Skeletal muscle cell (primary cell): ENCODE results near the gene TSPAN18.

ENCODE experiments used
- DNase-seq: peaks from one replicate; pipeline ENCODE4 v3.0.0-alpha.2; 2010; ENCODE audit warnings: low read depth
- H3K4me3 ChIP-seq: 2 replicates; pipeline ENCODE4 v1.5.1; 2011; ENCODE audit warnings: low read depth, mild to moderate bottlenecking, control low read depth, low read length, moderate library complexity

The TSPAN18 gene

GRCh38 chr11:44709281-44709562 is 17.5 kb upstream of the TSPAN18 start:
- H3K4me3 ChIP-seq = no peak overlapping the region
- DNase-seq = no peak

GRCh38 chr11:44709966-44710365 is 16.8 kb upstream of the TSPAN18 start:
- no peak overlapping the region for H3K4me3 ChIP-seq
- peak; percentile 12 for DNase-seq

GRCh38 chr11:44711113-44711786 is 15.5 kb upstream of the TSPAN18 start:
- no peak overlapping the region for H3K4me3 ChIP-seq
- DNase-seq = no peak

GRCh38 chr11:44711787-44712608 is 14.8 kb upstream of the TSPAN18 start:
- no peak overlapping the region for H3K4me3 ChIP-seq
- DNase-seq = no peak

GRCh38 chr11:44713022-44713421 is 13.7 kb upstream of the TSPAN18 start:
- no peak overlapping the region for H3K4me3 ChIP-seq
- no peak for DNase-seq

GRCh38 chr11:44716256-44716655 is 10.5 kb upstream of the TSPAN18 start:
- no peak for DNase-seq
- H3K4me3 ChIP-seq = no peak overlapping the region

GRCh38 chr11:44718057-44718456 is 8.7 kb upstream of the TSPAN18 start:
- no peak overlapping the region for H3K4me3 ChIP-seq
- DNase-seq = no peak

GRCh38 chr11:44718612-44719390 is 8.0 kb upstream of the TSPAN18 start:
- no peak overlapping the region for H3K4me3 ChIP-seq

GRCh38 chr11:44725016-44725685 is 1.6 kb upstream of the TSPAN18 start:
- no peak overlapping the region for H3K4me3 ChIP-seq
- DNase-seq = no peak

More at GRCh38 chr11:44718612-44719390, 8.0 kb upstream of the TSPAN18 start:
- no peak for DNase-seq

GRCh38 chr11:44725757-44726282 is 942 bp upstream of the TSPAN18 start:
- H3K4me3 ChIP-seq = no peak overlapping the region
- no peak for DNase-seq

GRCh38 chr11:44727114-44727372 is 281 bp downstream of the TSPAN18 start:
- peak overlapping the region; percentile 38 for H3K4me3 ChIP-seq
- no peak for DNase-seq

GRCh38 chr11:44727373-44728287 is 868 bp downstream of the TSPAN18 start:
- H3K4me3 ChIP-seq = peak overlapping the region; percentile 38
- DNase-seq = no peak

GRCh38 chr11:44728491-44728910 is 1.7 kb downstream of the TSPAN18 start:
- DNase-seq = no peak
- H3K4me3 ChIP-seq = no peak overlapping the region

- no peak for DNase-seq
- no peak overlapping the region for H3K4me3 ChIP-seq
Measured at GRCh38 chr11:44729063-44729462, 2.3 kb downstream of the TSPAN18 start.

GRCh38 chr11:44729713-44730112 is 3.0 kb downstream of the TSPAN18 start:
- DNase-seq = no peak
- H3K4me3 ChIP-seq = no peak overlapping the region

GRCh38 chr11:44730775-44731174 is 4.0 kb downstream of the TSPAN18 start:
- DNase-seq = no peak
- no peak overlapping the region for H3K4me3 ChIP-seq

GRCh38 chr11:44731685-44732430 is 5.1 kb downstream of the TSPAN18 start:
- H3K4me3 ChIP-seq = no peak overlapping the region
- DNase-seq = no peak

GRCh38 chr11:44732564-44732963 is 5.8 kb downstream of the TSPAN18 start:
- no peak for DNase-seq
- H3K4me3 ChIP-seq = no peak overlapping the region
